Caco-2 (cell line): Measurements from ENCODE around the gene MAP3K1. TPM values are rescaled to one million over a fixed set of nuclear protein-coding genes. Genes with fewer than 3 reads are reported as not detected.

Source experiments
- BruUV-seq: library from RNA; stranded (reverse); fragments of 400-500 nt; replicated peaks from 2 replicates; lab custom pipeline; 2021; lab: Mats Ljungman, UMichigan
- CTCF ChIA-PET: fragments of 300-600 bp; sonication (Branson Sonifier 250); formaldehyde crosslinking; loops from one replicate; lab custom pipeline; 2022; ENCODE audit warnings: antibody characterized with exemption; lab: Charles Lee
- POLR2A ChIA-PET: fragments of 300-600 bp; sonication (Branson Sonifier 250); formaldehyde crosslinking; loops from one replicate; lab custom pipeline; 2022; ENCODE audit warnings: antibody characterized with exemption; lab: Charles Lee
- DNase-seq, 2 experiments: peaks; one replicate each; pipeline versions ENCODE4 v3.0.0 to v3.0.0-alpha.2; 2020 to 2022
- H3K27me3 ChIP-seq: replicated peaks from 2 replicates; pipeline ENCODE4 v1.6.0; 2011; ENCODE audit warnings: low read length; ENCODE audit not compliant: control insufficient read depth, insufficient read depth
- H3K36me3 ChIP-seq: 2 replicates; pipeline ENCODE4 v1.5.1; 2011; ENCODE audit warnings: low read length; ENCODE audit not compliant: control insufficient read depth, insufficient read depth
- H3K4me1 ChIP-seq: fragments of 250-450 bp; sonication (Bioruptor Pico); 2 replicates; pipeline ENCODE4 v1.5.1; 2020; ENCODE audit warnings: mild to moderate bottlenecking
- H3K4me3 ChIP-seq: 2 replicates; pipeline ENCODE4 v1.5.1; 2011; ENCODE audit warnings: low read depth, mild to moderate bottlenecking, control low read depth, low read length
- H3K9me3 ChIP-seq: fragments of 250-450 bp; sonication (Bioruptor Pico); 2 replicates; pipeline ENCODE4 v1.5.1; 2020; ENCODE audit warnings: mild to moderate bottlenecking, moderate library complexity
- H3K27ac Mint-ChIP-seq: one replicate; pipeline ENCODE4 v1.8.0; 2022; ENCODE audit warnings: mixed read lengths; ENCODE audit not compliant: unreplicated experiment
- H3K27me3 Mint-ChIP-seq: one replicate; pipeline ENCODE4 v1.8.0; 2022; ENCODE audit warnings: mixed read lengths; ENCODE audit not compliant: insufficient read depth, unreplicated experiment
- H3K36me3 Mint-ChIP-seq: one replicate; pipeline ENCODE4 v1.8.0; 2022; ENCODE audit warnings: mild to moderate bottlenecking, mixed read lengths; ENCODE audit not compliant: insufficient read depth, unreplicated experiment
- H3K4me1 Mint-ChIP-seq: one replicate; pipeline ENCODE4 v1.8.0; 2022; ENCODE audit warnings: low read depth, mixed read lengths; ENCODE audit not compliant: unreplicated experiment
- H3K4me3 Mint-ChIP-seq: one replicate; pipeline ENCODE4 v1.8.0; 2022; ENCODE audit warnings: mild to moderate bottlenecking, moderate library complexity, mixed read lengths; ENCODE audit not compliant: unreplicated experiment
- H3K9me3 Mint-ChIP-seq: one replicate; pipeline ENCODE4 v1.8.0; 2022; ENCODE audit warnings: mixed read lengths; ENCODE audit not compliant: unreplicated experiment
- intact Hi-C: fragments of 100-400 bp; cut with micrococcal nuclease; formaldehyde crosslinking; loops from one replicate; pipeline ENCODE4 v1.10.0; 2022; ENCODE audit not compliant: unreplicated experiment
- total RNA-seq: library from RNA; stranded (reverse); gene quantifications from 2 replicates; pipeline ENCODE4 v1.2.3, GENCODE V29; 2022
- TF ChIP-seq, protein P1 (sequence below), 2 experiments: fragments of 200-600 bp in 1 of 2; IDR thresholded peaks; 1 replicate in 1 of 2; 2 replicates in 1 of 2; pipeline versions ENCODE4 v1.5.1 to v1.8.0; 2011 to 2022; ENCODE audit warnings: antibody characterized with exemption in 1 of 2, control low read depth in 1 of 2, inconsistent platforms in 1 of 2, low read depth in 1 of 2, low read length in 1 of 2, mild to moderate bottlenecking in 1 of 2, moderate library complexity in 1 of 2; ENCODE audit not compliant: insufficient read depth in 1 of 2, severe bottlenecking in 1 of 2, unreplicated experiment in 1 of 2

MAP3K1 gene
- total RNA-seq, 1 experiment from 2014 or later, result 47.0 TPM

DNA sequence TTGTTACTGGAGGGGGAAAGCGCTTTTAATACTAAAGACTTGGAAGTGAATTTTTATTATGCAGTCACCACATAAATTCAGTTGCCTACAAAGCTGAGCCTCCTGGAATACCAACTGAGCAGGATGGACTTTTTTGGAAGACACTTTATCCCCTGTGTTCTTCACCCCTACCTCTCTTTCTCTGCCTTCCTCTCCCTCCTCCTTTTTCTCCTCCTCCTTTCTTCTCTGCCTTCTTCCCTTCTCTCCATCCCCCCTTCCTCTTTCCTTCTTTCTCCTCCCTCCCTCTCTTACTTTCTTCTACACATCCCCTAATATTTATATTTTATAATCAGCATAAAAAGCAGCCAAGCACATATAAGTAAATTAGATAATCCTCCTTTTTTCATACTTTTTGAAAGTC is 39.6 kb downstream of the MAP3K1 start:
- ChIA-PET CTCF (no interaction called here), POLR2A (no interaction called here)
- peaks cover 28% of the 10 kb centered on the region for H3K4me1 Mint-ChIP-seq
- Histone ChIP-seq H3K9me3 (no peaks in the 10 kb centered on the region), H3K27me3 (no peaks in the 10 kb centered on the region), H3K36me3 (no peaks in the 10 kb centered on the region), H3K4me3 (no peak overlapping the region), H3K4me1 (peaks cover 26% of the 10 kb centered on the region)
- H3K27me3 Mint-ChIP-seq, result no peaks in the 10 kb centered on the region
- no peak overlapping the region for H3K4me3 Mint-ChIP-seq
- H3K9me3 Mint-ChIP-seq, result peaks cover 1% of the 10 kb centered on the region
- no peak overlapping the region for H3K27ac Mint-ChIP-seq
- no peak for DNase-seq
- peaks cover 18% of the 10 kb centered on the region for H3K36me3 Mint-ChIP-seq
- TF ChIP-seq, protein P1, sequence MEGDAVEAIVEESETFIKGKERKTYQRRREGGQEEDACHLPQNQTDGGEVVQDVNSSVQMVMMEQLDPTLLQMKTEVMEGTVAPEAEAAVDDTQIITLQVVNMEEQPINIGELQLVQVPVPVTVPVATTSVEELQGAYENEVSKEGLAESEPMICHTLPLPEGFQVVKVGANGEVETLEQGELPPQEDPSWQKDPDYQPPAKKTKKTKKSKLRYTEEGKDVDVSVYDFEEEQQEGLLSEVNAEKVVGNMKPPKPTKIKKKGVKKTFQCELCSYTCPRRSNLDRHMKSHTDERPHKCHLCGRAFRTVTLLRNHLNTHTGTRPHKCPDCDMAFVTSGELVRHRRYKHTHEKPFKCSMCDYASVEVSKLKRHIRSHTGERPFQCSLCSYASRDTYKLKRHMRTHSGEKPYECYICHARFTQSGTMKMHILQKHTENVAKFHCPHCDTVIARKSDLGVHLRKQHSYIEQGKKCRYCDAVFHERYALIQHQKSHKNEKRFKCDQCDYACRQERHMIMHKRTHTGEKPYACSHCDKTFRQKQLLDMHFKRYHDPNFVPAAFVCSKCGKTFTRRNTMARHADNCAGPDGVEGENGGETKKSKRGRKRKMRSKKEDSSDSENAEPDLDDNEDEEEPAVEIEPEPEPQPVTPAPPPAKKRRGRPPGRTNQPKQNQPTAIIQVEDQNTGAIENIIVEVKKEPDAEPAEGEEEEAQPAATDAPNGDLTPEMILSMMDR (IDR thresholded peaks at IDR 0.05; ENCODE audit: insufficient read depth in 1 of 2, low read depth in 1 of 2, low read length in 1 of 2, severe bottlenecking in 1 of 2, unreplicated experiment in 1 of 2), result no peak
- BruUV-seq, result no TSS peak
- intact Hi-C loops, result loop anchor here (2.0 kb wide), 1 partner anchor 30 kb away; no protein-coding TSS in a partner anchor

DNA sequence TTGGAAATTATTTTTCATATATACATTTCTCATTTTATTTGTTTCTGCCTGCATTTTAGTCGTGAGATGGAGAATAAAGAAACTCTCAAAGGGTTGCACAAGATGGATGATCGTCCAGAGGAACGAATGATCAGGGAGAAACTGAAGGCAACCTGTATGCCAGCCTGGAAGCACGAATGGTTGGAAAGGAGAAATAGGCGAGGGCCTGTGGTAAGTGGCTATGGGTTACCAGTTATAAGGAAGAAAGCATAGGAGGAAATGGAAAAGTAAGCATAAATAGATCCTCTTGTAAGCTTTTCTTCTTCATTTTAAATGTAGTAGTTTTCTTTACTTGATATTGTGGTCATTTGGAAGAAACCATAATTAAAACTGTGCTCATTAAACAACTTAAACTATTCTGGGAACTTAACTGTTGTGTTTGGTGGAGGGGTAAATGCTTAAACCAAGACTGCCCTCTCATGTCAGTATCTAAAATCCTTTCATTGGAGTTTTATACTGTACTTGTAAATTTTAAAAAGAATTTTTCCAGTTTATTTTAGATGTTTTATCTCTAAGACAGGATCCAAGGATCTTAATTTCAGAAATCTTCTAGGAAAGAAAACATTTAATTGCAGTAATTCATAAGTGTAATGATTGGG is 41.3 kb downstream of the MAP3K1 start:
- TF ChIP-seq, protein P1 (IDR thresholded peaks at IDR 0.05; ENCODE audit: insufficient read depth in 1 of 2, low read depth in 1 of 2, low read length in 1 of 2, severe bottlenecking in 1 of 2, unreplicated experiment in 1 of 2), result no peak

DNA sequence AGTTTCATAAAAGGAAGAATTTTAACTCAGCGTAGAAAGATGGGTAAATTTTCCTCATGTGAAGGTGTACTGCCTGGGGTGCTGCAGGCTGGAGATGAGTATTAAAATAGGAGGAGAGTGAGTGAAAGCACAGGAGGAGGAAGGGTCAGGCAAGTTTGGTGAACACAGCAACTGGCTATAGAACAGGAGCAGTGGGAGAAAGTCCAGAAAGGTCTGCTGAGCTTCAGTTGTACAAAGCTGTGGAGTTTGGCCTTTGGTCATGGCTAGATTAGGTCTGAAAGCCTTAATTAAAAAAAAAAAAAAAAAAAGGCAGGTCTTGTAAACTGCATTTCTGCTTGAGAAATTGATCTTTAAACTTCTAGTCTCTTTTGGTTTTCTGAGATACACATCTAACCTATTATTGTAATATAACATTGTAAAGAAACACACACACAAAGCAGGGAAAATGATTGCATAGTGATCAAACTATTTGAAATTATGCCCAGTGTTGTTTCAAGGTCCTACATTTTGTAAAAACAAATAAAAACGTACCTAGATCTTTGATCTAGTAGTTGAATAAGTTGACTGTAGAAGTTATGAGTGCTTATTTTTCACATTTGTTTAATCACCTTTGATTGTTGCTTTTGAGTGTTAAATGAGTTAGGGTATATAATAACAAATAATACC is 43.6 kb downstream of the MAP3K1 start:
- Histone ChIP-seq H3K27me3 (no peaks in the 10 kb centered on the region), H3K4me1 (no peaks in the 10 kb centered on the region; the same call in 1 of the 2 replicates), H3K36me3 (no peaks in the 10 kb centered on the region; the same call in 1 of the 2 replicates), H3K9me3 (no peaks in the 10 kb centered on the region), H3K4me3 (no peak overlapping the region)
- H3K36me3 Mint-ChIP-seq, result peaks cover 44% of the 10 kb centered on the region
- peaks cover 6% of the 10 kb centered on the region for H3K4me1 Mint-ChIP-seq
- DNase-seq, result no peak
- H3K4me3 Mint-ChIP-seq, result no peak overlapping the region
- BruUV-seq, result no TSS peak
- POLR2A ChIA-PET, result no interaction called here
- peaks cover 9% of the 10 kb centered on the region for H3K9me3 Mint-ChIP-seq
- CTCF ChIA-PET, result interaction anchor here (1.2 kb wide), 1 partner anchor 588 kb away, joined by 3 read pairs; no protein-coding TSS in a partner anchor
- H3K27me3 Mint-ChIP-seq, result no peaks in the 10 kb centered on the region
- TF ChIP-seq, protein P1 (IDR thresholded peaks at IDR 0.05; ENCODE audit: insufficient read depth in 1 of 2, low read depth in 1 of 2, low read length in 1 of 2, severe bottlenecking in 1 of 2, unreplicated experiment in 1 of 2), result no peak
- H3K27ac Mint-ChIP-seq, result no peak overlapping the region
- intact Hi-C loops, result no loop called here

More for the DNA sequence above, 41.3 kb downstream of the MAP3K1 start:
- no TSS peak for BruUV-seq
- POLR2A ChIA-PET, result no interaction called here
- Histone ChIP-seq H3K9me3 (no peaks in the 10 kb centered on the region), H3K27me3 (no peaks in the 10 kb centered on the region), H3K4me1 (peaks cover 9% of the 10 kb centered on the region), H3K4me3 (no peak overlapping the region), H3K36me3 (no peaks in the 10 kb centered on the region)
- H3K27ac Mint-ChIP-seq, result no peak overlapping the region
- H3K27me3 Mint-ChIP-seq, result no peaks in the 10 kb centered on the region
- no peak for DNase-seq
- CTCF ChIA-PET, result no interaction called here
- peaks cover 19% of the 10 kb centered on the region for H3K4me1 Mint-ChIP-seq
- intact Hi-C loops, result no loop called here
- no peak overlapping the region for H3K4me3 Mint-ChIP-seq
- peaks cover 9% of the 10 kb centered on the region for H3K9me3 Mint-ChIP-seq
- peaks cover 35% of the 10 kb centered on the region for H3K36me3 Mint-ChIP-seq
